HG02623 (cell line): ENCODE data around the gene PPP1R3D.
"Not testable (repeated sequence)": the region's sequence is repeated elsewhere in the genome, so short reads cannot be mapped to it uniquely, and the experiment has no call there.

Experiments
- ATAC-seq: cut with Tn5 transposase; IDR thresholded peaks from one replicate; pipeline ENCODE4 v1.9.1; 2021; ENCODE audit warnings: moderate library complexity; ENCODE audit not compliant: unreplicated experiment

Gene PPP1R3D

DNA sequence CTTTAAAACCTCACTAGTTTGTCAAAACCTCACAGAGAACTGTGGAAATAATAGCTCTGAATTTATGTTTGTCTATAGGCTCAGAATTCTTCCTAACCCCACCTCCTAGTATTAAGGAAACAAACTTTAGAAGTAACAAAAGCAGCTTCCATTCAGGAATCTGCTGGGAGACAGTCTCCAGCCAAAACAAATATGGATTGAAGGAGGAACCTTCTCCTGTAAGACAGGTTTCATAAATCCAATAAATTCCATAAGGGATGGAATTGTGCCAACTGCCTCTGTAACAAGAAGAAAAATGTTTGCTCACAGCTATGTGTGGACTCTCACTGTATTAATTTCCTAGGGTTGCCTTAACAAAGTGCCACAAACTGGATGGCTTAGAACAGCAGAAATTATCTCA, 14.2 kb downstream of the PPP1R3D start:
- ATAC-seq = no peak

DNA sequence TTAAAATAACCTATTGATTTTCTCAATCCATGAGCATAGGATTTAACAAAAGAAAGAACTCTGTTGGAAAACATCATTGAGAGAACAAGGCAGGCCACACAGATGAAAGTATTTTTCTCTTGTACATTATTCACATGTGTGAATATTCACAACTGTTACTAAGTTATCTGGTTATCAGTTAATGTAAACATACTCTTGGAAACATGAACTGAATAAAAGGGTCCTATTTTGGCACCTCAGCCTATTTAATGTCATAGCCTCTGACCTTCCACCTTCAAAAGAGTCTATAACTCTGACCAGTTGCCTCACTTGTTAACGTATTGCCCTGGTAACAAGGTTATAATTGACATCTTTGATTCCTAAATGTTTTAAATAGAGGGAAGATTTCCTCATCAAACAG, 14.7 kb downstream of the PPP1R3D start:
- ATAC-seq = no peak

DNA sequence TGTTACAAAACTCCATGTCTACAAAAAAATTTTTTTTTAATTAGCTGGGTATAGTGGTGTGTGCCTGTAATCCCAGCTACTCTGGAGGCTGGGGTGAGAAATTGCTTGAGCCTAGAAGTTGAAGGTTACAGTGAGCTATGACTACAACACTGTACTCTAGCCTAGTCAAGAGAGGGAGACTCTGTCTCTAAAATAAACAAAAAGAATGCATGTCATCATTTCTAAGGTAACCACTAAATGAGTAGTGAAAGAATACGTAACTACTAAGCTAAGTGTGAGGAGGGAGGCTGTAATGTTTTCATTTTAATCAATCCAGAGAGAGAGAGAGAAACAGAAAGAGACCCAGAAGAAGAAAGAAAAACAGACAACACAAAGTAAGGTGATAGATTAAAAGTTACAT, 16.6 kb downstream of the PPP1R3D start:
- ATAC-seq = no peak

DNA sequence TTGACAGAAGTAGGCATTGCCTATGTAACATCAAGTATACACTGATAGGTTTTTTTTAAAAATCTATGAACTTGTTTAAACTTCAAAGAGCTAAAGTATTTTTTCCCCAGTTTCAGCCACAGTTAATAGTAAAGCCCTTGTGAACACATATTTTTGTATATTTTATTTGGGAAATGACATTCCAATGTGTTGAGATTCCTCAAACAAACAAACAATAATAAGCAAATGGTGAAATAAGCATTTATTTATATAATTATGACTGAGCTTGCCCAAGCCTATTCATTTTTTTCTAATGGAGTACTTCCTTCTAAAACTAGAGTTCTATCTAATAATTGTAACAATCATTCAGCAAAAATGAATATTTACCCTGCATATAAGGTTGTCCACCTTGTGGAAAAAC, 19.2 kb downstream of the PPP1R3D start:
- no peak for ATAC-seq

DNA sequence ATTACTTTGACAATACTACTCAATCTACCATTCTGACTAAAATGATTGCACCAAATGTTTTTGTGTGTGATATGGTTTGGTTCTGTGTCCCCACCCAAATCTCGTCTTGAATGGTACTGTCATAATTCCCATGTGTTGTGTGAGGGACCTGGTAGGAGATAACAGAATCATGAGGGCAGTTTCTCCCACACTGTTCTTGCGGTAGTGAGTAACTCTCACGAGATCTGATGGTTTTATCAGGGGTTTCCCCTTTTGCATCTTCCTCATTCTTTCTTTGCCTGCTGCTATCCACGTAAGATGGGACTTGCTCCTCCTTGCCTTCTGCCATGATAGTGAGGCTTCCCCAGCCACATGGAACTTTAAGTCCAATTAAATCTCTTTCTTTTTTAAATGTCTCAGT, 27.5 kb downstream of the PPP1R3D start:
- no peak for ATAC-seq

DNA sequence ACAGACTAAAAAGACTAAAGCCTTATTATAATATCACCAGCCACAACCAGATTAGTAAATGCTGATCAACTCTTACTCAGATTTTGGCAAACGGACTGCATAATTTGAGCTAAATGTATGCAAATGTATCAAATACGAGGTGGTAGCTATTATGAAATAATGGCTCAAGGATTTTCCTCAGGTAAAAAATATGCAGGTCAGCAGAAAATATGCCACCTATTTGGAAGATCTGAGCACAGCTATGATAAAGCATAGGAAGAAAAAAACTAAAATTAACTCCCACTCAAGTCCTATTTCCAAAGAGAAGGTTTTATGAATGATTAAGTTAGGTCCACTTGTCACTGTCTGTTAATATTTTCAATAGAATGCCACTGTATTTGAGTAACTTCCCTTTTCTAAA, 29.1 kb downstream of the PPP1R3D start:
- no peak for ATAC-seq

DNA sequence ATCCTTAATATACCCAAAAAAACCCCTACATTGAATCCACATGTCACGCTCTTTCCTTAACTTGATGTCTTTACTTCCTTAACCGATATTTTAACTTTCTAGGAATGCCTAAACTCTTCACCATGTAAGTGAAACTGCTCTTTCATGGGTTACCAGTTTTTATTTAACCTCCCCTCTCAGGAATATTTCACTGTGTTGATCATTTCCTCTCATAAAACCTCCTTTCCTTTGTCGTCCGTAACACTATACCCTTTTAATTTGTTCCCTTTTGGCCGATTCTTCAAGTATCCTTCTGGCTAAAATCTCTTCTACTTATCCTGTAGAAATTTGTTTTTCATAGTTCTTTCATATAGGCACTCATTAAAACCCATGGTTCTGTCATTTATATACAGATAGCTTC, 31.2 kb downstream of the PPP1R3D start:
- ATAC-seq = no peak

DNA sequence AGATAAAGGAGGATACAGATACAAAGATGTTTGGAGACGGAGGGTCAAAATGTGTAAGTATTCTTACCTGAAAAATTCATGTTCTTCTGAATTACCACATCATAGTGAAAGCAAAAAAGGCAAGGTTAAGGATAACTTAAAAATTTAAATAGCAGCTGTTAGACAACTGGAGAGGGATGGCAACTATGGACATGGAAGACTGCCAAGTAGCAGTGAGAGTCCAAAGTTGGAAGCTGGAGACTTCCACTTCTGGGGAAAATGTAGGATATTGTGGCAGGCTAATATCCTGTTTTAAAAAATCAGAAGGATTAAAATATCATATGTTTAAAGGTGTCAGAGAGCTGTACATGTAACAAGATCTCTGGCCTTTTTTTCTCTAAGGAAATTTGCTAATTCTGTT, 36.5 kb downstream of the PPP1R3D start:
- ATAC-seq = no peak

DNA sequence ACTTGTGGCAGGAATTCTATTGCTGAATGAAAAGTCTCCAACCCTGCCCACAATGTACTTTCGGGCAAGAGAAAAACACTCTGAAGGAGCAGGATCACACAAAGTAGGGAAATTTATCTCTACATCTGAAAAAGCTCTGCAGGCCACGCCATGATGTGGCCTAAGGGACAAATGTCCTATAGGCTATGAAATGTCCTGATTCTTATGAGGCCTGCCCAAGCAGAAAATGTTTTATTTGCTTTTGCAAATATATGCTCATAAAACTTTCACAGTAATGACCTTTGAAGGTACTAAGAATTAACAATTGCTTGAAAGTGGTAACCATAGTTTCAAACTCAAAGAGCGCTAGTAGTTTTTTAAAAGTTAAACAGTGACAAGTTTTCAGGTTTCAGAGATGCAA, 37.6 kb downstream of the PPP1R3D start:
- no peak for ATAC-seq

DNA sequence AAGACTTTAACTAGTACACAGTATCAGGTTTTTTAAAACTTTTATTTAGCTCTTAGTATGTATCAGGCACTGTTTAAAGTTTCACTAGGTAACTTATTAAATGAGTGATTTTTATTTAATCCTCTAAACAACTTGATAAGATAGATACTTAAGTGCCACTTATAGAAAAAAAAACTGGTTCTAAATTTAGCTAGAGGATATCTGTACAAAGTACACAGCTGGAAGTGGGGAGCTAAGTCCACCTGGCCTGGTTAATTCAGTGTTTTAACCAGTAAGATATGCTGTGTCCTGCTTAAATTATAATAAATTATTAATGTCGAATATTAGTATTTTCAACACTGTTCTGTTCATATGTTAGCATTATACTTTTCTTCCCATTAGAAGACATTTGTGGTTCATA, 44.2 kb downstream of the PPP1R3D start:
- ATAC-seq = no peak

DNA sequence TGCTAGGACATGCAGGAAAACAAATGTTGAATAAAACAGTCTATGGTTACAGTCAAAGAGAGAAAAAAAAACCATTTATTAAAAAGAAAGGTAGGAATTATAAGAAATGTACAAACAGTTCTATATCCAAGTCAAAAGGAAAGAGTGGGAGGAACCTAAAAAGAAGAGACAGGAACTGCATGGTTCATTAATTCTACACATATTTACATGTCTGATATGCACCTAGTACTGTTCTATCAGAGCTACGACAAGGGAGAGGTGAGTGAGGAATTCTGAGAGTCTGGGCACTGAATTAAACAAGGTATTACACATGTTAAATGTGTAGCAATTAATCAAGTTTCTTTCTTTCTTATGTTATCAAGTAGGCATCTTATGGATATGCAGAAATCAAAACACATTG, 48.5 kb downstream of the PPP1R3D start:
- no peak for ATAC-seq

DNA sequence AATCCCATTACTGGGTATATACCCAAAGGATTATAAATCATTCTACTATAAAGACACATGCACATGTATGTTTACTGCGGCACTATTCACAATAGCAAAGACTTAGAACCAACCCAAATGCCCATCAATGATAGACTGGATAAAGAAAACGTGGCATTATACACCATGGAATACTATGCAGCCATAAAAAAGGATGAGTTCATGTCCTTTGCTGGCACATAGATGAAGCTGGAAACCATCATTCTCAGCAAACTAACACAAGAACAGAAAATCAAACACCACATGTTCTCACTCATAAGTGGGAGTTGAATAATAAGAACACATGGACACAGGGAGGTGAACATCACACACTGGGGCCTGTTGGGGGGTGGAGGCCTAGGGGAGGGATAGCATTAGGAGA, 50.1 kb downstream of the PPP1R3D start:
- not testable (repeated sequence) for ATAC-seq

DNA sequence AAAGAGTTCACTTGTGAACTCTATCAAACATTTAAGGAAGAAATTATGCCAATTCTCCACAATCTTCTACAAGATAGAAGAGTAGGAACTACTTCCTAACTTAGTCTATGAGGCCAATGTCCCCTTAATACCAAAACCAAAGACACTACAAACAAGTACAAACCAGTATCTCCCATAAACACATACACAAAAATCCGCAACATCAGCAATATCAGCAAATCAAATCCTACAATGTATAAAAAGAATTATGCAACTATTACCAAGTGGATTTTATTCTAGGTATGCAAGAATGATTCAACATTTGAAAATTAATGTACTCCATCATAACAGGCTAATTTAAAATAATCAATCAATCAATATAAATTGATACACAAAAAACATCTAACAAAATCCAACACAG, 52.1 kb downstream of the PPP1R3D start:
- no peak for ATAC-seq
